Measurements from ENCODE around the gene SAMD13. TPM values are rescaled to one million over a fixed set of nuclear protein-coding genes. Genes with fewer than 3 reads are reported as not detected.

The SAMD13 gene
- total RNA-seq, 1 experiment from 2014 or later = 0.59 TPM

DNA sequence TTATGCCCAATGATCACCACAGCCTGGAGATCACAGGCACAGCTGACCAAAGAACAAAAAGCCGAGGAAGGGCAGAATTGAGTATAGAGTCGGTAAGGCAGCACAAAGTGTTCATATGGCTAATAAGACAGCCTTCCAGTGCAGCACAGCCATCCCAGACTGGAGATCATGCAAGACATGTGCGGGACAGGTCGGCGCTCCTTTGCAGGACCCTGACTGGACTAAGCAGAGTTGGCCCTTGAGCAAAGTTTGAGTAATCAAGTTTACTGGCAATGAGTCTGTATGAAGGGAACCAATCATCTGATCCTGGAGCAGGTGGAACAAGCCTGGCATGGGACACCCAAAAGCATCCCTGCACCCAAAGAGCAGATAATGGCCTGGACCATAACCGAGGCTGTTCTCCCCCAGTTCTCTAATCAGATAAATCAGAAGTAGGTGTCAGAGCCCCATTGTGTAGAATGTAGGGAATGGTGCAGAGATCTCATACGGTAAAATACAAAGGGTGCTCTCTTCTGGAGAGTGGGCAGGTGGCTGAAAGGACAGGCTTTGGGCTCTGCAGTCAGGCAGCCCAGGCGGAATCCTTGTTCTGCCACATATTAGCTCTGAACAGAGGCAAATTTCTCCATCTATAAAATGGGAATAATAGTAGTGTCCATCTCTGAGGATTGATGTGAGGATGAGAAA is 86.1 kb downstream of the SAMD13 start:
- no peaks in the 10 kb centered on the region for H3K27me3 Mint-ChIP-seq (ENCODE audit: insufficient read depth, unreplicated experiment)
- H3K36me3 Mint-ChIP-seq (ENCODE audit: insufficient read depth, unreplicated experiment) = no peaks in the 10 kb centered on the region
- BruUV-seq (replicated peaks) = no TSS peak
- CTCF ChIA-PET = no interaction called here
- no peak for TF ChIP-seq CTCF (IDR thresholded peaks at IDR 0.05; ENCODE audit: insufficient read depth in 1 of 2, low read depth in 1 of 2, low read length in 1 of 2, severe bottlenecking in 1 of 2, unreplicated experiment in 1 of 2)
- Histone ChIP-seq H3K4me3 (ENCODE audit: low read depth, low read length) (no peak overlapping the region), H3K27me3 (replicated peaks; ENCODE audit: control insufficient read depth, insufficient read depth, low read length) (no peaks in the 10 kb centered on the region), H3K36me3 (ENCODE audit: control insufficient read depth, insufficient read depth, low read length) (no peaks in the 10 kb centered on the region), H3K4me1 (no peaks in the 10 kb centered on the region), H3K9me3 (no peaks in the 10 kb centered on the region)
- intact Hi-C loops (cut with micrococcal nuclease; ENCODE audit: unreplicated experiment) = no loop called here
- H3K27ac Mint-ChIP-seq (ENCODE audit: unreplicated experiment) = no peak overlapping the region
- DNase-seq = no peak
- H3K4me3 Mint-ChIP-seq (ENCODE audit: unreplicated experiment) = no peak overlapping the region
- POLR2A ChIA-PET = no interaction called here
- no peaks in the 10 kb centered on the region for H3K9me3 Mint-ChIP-seq (ENCODE audit: unreplicated experiment)
- H3K4me1 Mint-ChIP-seq (ENCODE audit: low read depth, unreplicated experiment) = no peaks in the 10 kb centered on the region

DNA sequence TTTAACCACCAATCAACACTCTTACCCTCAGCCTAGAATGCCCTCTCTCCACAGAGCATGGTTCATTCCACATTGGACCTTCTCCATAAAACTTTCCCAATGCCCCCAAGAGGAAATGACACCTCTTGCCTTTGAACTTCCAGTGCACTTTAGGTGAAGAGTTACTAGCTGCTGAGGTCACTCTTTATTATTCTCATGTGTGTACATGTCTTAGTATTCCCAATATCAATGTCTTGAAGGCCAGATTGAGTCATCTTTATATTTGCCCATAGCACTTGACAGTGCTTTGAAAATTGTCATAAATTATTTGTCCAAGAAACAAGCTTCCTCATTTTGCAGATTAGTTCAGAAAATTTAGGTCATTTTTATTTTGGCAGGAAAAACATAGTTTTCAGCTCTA is 88.7 kb downstream of the SAMD13 start:
- no TSS peak for BruUV-seq (replicated peaks)
- no peaks in the 10 kb centered on the region for H3K9me3 Mint-ChIP-seq (ENCODE audit: unreplicated experiment)
- no peak for TF ChIP-seq CTCF (IDR thresholded peaks at IDR 0.05; ENCODE audit: insufficient read depth in 1 of 2, low read depth in 1 of 2, low read length in 1 of 2, severe bottlenecking in 1 of 2, unreplicated experiment in 1 of 2)
- no peaks in the 10 kb centered on the region for H3K36me3 Mint-ChIP-seq (ENCODE audit: insufficient read depth, unreplicated experiment)
- no peaks in the 10 kb centered on the region for H3K4me1 Mint-ChIP-seq (ENCODE audit: low read depth, unreplicated experiment)
- no peaks in the 10 kb centered on the region for H3K9me3 ChIP-seq
- POLR2A ChIA-PET = no interaction called here
- CTCF ChIA-PET = interaction anchor here (0.6 kb wide), 1 partner anchor 459 kb away, joined by 3 read pairs; no protein-coding TSS in a partner anchor
- DNase-seq = no peak
- no peaks in the 10 kb centered on the region for H3K27me3 Mint-ChIP-seq (ENCODE audit: insufficient read depth, unreplicated experiment)
- intact Hi-C loops (cut with micrococcal nuclease; ENCODE audit: unreplicated experiment) = no loop called here
- no peak overlapping the region for H3K4me3 Mint-ChIP-seq (ENCODE audit: unreplicated experiment)
- no peaks in the 10 kb centered on the region for H3K27me3 ChIP-seq (replicated peaks; ENCODE audit: control insufficient read depth, insufficient read depth, low read length)
- H3K36me3 ChIP-seq (ENCODE audit: control insufficient read depth, insufficient read depth, low read length) = no peaks in the 10 kb centered on the region
- H3K4me1 ChIP-seq = no peaks in the 10 kb centered on the region
- no peak overlapping the region for H3K27ac Mint-ChIP-seq (ENCODE audit: unreplicated experiment)
- no peak overlapping the region for H3K4me3 ChIP-seq (ENCODE audit: low read depth, low read length)

GRCh38 chr1:84398175-84399155 is 97.0 kb downstream of the SAMD13 start, which contains the start of gene DNASE2B:
TSS of gene DNASE2B (plus strand) at chr1:84398484. CDS start at chr1:84398565, 81 bp downstream.
- H3K4me1 ChIP-seq = no peaks in the 10 kb centered on the region
- Mint-ChIP-seq H3K9me3 (ENCODE audit: unreplicated experiment) (no peaks in the 10 kb centered on the region), H3K4me3 (ENCODE audit: unreplicated experiment) (no peak within 1 kb of the TSS), H3K27me3 (ENCODE audit: insufficient read depth, unreplicated experiment) (no peaks in the 10 kb centered on the region), H3K27ac (ENCODE audit: unreplicated experiment) (no peak within 1 kb of the TSS), H3K36me3 (ENCODE audit: insufficient read depth, unreplicated experiment) (no peaks in the 10 kb centered on the region), H3K4me1 (ENCODE audit: low read depth, unreplicated experiment) (no peaks in the 10 kb centered on the region)
- no TSS peak for BruUV-seq (replicated peaks)
- H3K4me3 ChIP-seq (ENCODE audit: low read depth, low read length) = no peak within 1 kb of the TSS
- H3K36me3 ChIP-seq (ENCODE audit: control insufficient read depth, insufficient read depth, low read length) = no peaks in the 10 kb centered on the region
- no peak for TF ChIP-seq CTCF (IDR thresholded peaks at IDR 0.05; ENCODE audit: insufficient read depth in 1 of 2, low read depth in 1 of 2, low read length in 1 of 2, severe bottlenecking in 1 of 2, unreplicated experiment in 1 of 2)
- ChIA-PET POLR2A (no interaction called here), CTCF (no interaction called here)
- no peaks in the 10 kb centered on the region for H3K9me3 ChIP-seq
- DNase-seq = no peak
- no peaks in the 10 kb centered on the region for H3K27me3 ChIP-seq (replicated peaks; ENCODE audit: control insufficient read depth, insufficient read depth, low read length)
- intact Hi-C loops (cut with micrococcal nuclease; ENCODE audit: unreplicated experiment) = no loop called here
